ENCODE data around the gene DOCK7. TPM values are rescaled to one million over a fixed set of nuclear protein-coding genes. Genes with fewer than 3 reads are reported as not detected.

DOCK7 gene
- total and polyA plus RNA-seq, 2 of the 8 experiments (the other 6 are each of a cell fraction or from before 2014, with no cell fraction given): 10.2 to 33.7 TPM

DNA sequence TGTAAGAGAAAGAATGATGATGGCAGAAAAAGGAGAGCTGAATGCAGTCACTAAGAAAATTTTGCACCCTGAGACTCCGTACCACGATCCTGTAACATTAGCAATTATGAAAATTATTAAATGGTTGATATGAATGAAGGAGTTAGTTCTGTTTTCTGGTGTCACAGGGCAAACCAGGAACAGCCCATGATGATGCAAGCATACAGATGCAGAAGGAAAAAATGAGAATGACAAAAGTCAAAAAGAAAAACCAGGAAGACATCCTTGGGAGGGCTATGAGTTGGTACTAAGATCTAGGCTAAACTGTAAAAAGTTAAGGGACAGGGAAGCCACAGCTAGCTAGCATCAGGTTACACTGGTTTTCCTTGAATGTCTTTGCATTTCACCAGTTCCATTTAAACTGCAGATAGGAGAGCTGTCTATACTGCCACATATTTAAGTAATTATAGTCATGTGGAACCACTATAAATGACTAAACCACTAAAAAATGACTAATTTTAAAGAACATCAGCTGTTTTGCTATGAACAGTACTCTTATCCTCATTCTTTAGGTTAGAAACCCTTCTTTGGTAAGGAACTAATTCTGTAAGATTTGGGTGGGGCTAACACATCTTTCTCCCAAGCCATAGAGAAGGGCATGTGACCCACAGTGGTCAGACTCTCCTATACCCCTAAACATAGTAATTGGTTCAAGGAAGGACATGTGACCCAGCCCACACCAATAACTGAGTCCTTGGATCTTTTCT is 11.4 kb downstream of the DOCK7 start:
- Histone ChIP-seq H3K23me2 (ENCODE audit: low read depth, low read length) (no peaks in the 10 kb centered on the region; the same call in 1 of the 2 replicates), H3K4me1 (replicated peaks in 1 of 4; ENCODE audit: control insufficient read depth in 3 of 4, insufficient read depth in 4 of 4, low read length in 3 of 4) (peaks cover 0 to 5% (median under 1%) of the 10 kb centered on the region in 4 experiments; a peak in 2 of 7 replicates), H3K9ac (replicated peaks in 1 of 4; ENCODE audit: extremely low read depth in 1 of 4, low read depth in 3 of 4, low read length in 3 of 4) (no peak overlapping the region), H4K91ac (replicated peaks; ENCODE audit: insufficient read length, low read length) (no peak overlapping the region), H3K14ac (ENCODE audit: insufficient read length) (no peak overlapping the region), H3K4me3 (ENCODE audit: extremely low read depth in 1 of 4, insufficient read depth in 2 of 4, low read depth in 3 of 4, low read length in 4 of 4) (no peak overlapping the region), H2AK5ac (ENCODE audit: low read depth, low read length) (no peak overlapping the region), H3K36me3 (ENCODE audit: control insufficient read depth in 2 of 4, insufficient read depth in 4 of 4, low read length in 3 of 4) (no peaks in the 10 kb centered on the region), H2BK12ac (ENCODE audit: low read depth, low read length) (no peak overlapping the region), H2BK20ac (ENCODE audit: low read length) (no peak overlapping the region), H2BK15ac (ENCODE audit: low read length) (no peak overlapping the region), H3K4ac (replicated peaks; ENCODE audit: insufficient read length, low read depth, low read length) (no peak overlapping the region), H3K79me2 (ENCODE audit: control insufficient read depth in 1 of 2, insufficient read depth in 2 of 2, low read length in 2 of 2) (peaks cover 0 to 71% of the 10 kb centered on the region in 2 experiments; a peak in 2 of 4 replicates), H3K23ac (ENCODE audit: insufficient read length) (no peak overlapping the region), H3K18ac (ENCODE audit: extremely low read depth, low read length) (no peak overlapping the region), H3K4me2 (ENCODE audit: insufficient read depth in 1 of 2, low read depth in 2 of 2, low read length in 2 of 2) (peak overlapping the region; percentile 14 to 33; a peak in 3 of 4 replicates), H3K9me3 (ENCODE audit: insufficient read depth in 2 of 2, low read depth in 1 of 2, low read length in 1 of 2) (no peaks in the 10 kb centered on the region), H4K5ac (ENCODE audit: insufficient read length, low read depth, low read length) (no peak overlapping the region), H3K79me1 (ENCODE audit: low read depth, low read length) (no peaks in the 10 kb centered on the region; the same call in 1 of the 2 replicates), H2BK120ac (replicated peaks; ENCODE audit: low read depth, low read length) (no peak overlapping the region), H3K27me3 (replicated peaks in 1 of 4; ENCODE audit: control insufficient read depth in 3 of 4, extremely low read depth in 1 of 4, insufficient read depth in 3 of 4, low read length in 3 of 4) (no peaks in the 10 kb centered on the region), H4K8ac (ENCODE audit: extremely low read depth, insufficient read depth, low read length) (no peak overlapping the region), H4K20me1 (replicated peaks in 1 of 2; ENCODE audit: control insufficient read depth in 1 of 2, insufficient read depth in 2 of 2, low read length in 2 of 2) (no peaks in the 10 kb centered on the region), H2BK5ac (ENCODE audit: low read depth, low read length) (no peak overlapping the region), H3K27ac (ENCODE audit: low read depth, low read length) (no peak overlapping the region), H3K56ac (replicated peaks; ENCODE audit: insufficient read length, low read depth, low read length) (no peak overlapping the region), H2AFZ (ENCODE audit: low read length) (no peak overlapping the region)
- 91% methylated on average over 2 of the region's 2 CpGs; no CpG with 5 or more reads in 1 of the 2 experiments for WGBS, 2 experiments (ENCODE audit: extremely low coverage in 1 of 2, insufficient coverage in 1 of 2, insufficient read length in 1 of 2, insufficient replicate concordance in 2 of 2, low coverage in 1 of 2, low lambda C conversion rate in 2 of 2, missing lambda C conversion rate in 1 of 2)
- no peak for DNase-seq (ENCODE audit: low read depth in 1 of 2, low spot score in 2 of 2)
- POLR2A ChIA-PET (ENCODE audit: partially characterized antibody): interaction anchor here (1.2 kb wide), 1 partner anchor 11 kb away, joined by 5 read pairs; no protein-coding TSS in a partner anchor
- CTCF ChIA-PET (ENCODE audit: partially characterized antibody): interaction anchor here (0.8 to 1.3 kb wide), 4 partner anchors 12 to 70 kb away, joined by 3 to 5 read pairs (median 3); no protein-coding TSS in a partner anchor
- peak; percentile 19 for FAIRE-seq
- TF ChIP-seq, protein P1, sequence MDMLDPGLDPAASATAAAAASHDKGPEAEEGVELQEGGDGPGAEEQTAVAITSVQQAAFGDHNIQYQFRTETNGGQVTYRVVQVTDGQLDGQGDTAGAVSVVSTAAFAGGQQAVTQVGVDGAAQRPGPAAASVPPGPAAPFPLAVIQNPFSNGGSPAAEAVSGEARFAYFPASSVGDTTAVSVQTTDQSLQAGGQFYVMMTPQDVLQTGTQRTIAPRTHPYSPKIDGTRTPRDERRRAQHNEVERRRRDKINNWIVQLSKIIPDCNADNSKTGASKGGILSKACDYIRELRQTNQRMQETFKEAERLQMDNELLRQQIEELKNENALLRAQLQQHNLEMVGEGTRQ (IDR thresholded peaks at IDR 0.05; ENCODE audit: low read length): 0 out of 2 replicates have a peak, but pooled peaks have one; percentile 26
- TF ChIP-seq SIN3A (conservative IDR thresholded peaks at IDR 0.05 in 1 of 2, IDR thresholded peaks at IDR 0.05 in 1 of 2; ENCODE audit: low read depth in 1 of 2, low read length in 2 of 2): no peak
- no peak for TF ChIP-seq JUN (IDR thresholded peaks at IDR 0.05; ENCODE audit: low read depth, low read length)

Measured in H1 (cell line).